Hepatocyte (in vitro differentiated cells): ENCODE results near the gene LHFPL2. TPM values are rescaled to one million over a fixed set of nuclear protein-coding genes. Genes with fewer than 3 reads are reported as not detected.

Source experiments
- DNase-seq: peaks from one replicate; pipeline ENCODE4 v3.0.0-alpha.2; 2016; ENCODE audit warnings: low spot score
- H2AFZ ChIP-seq: fragments of 200-600 bp; sonication (generic); 2 replicates; pipeline ENCODE4 v1.6.0; 2016; ENCODE audit warnings: antibody characterized with exemption, mild to moderate bottlenecking
- H3K27ac ChIP-seq: fragments of 200-600 bp; sonication (generic); 2 replicates; pipeline ENCODE4 v1.5.1; 2016; ENCODE audit warnings: mild to moderate bottlenecking
- H3K27me3 ChIP-seq: fragments of 200-600 bp; sonication (generic); 2 replicates; pipeline ENCODE4 v1.6.1; 2016
- H3K36me3 ChIP-seq: fragments of 200-600 bp; sonication (generic); replicated peaks from 2 replicates; pipeline ENCODE4 v1.5.1; 2016; ENCODE audit warnings: low read depth; ENCODE audit not compliant: insufficient read depth
- H3K4me1 ChIP-seq: fragments of 200-600 bp; sonication (generic); 2 replicates; pipeline ENCODE4 v1.5.1; 2016; ENCODE audit warnings: mild to moderate bottlenecking, moderate library complexity; ENCODE audit not compliant: insufficient read depth
- H3K4me2 ChIP-seq: fragments of 200-600 bp; sonication (generic); 2 replicates; pipeline ENCODE4 v1.6.0; 2016
- H3K4me3 ChIP-seq: fragments of 200-600 bp; sonication (generic); 2 replicates; pipeline ENCODE4 v1.5.1; 2016; ENCODE audit warnings: mild to moderate bottlenecking
- H3K79me2 ChIP-seq: fragments of 200-600 bp; sonication (generic); 2 replicates; pipeline ENCODE4 v1.6.0; 2017; ENCODE audit warnings: mild to moderate bottlenecking
- H3K9me2 ChIP-seq: fragments of 200-600 bp; sonication (generic); replicated peaks from 2 replicates; pipeline ENCODE4 v1.6.0; 2017; ENCODE audit warnings: mild to moderate bottlenecking; ENCODE audit not compliant: insufficient read depth
- H3K9me3 ChIP-seq: fragments of 200-600 bp; sonication (generic); 2 replicates; pipeline ENCODE4 v1.5.1; 2016; ENCODE audit warnings: low read depth, mild to moderate bottlenecking
- H4K20me1 ChIP-seq: fragments of 200-600 bp; sonication (generic); 2 replicates; pipeline ENCODE4 v1.6.0; 2016; ENCODE audit warnings: mild to moderate bottlenecking; ENCODE audit not compliant: insufficient read depth, poor library complexity, severe bottlenecking
- EZH2 ChIP-seq: fragments of 200-600 bp; sonication (generic); IDR thresholded peaks from 2 replicates; pipeline ENCODE4 v1.6.1; 2016; ENCODE audit warnings: antibody characterized with exemption, mild to moderate bottlenecking, borderline replicate concordance
- EZH2phosphoT487 ChIP-seq: fragments of 200-600 bp; sonication (generic); IDR thresholded peaks from one replicate; pipeline ENCODE4 v1.6.1; 2018; ENCODE audit warnings: antibody characterized with exemption, mild to moderate bottlenecking, low read depth, moderate library complexity; ENCODE audit not compliant: unreplicated experiment, severe bottlenecking
- WGBS: methylation state at CpG from one replicate; pipeline ENCODE4 v1.1.6; 2016; ENCODE audit warnings: low lambda C conversion rate; ENCODE audit errors: missing lambda C conversion rate; 5-methylcytosine and 5-hydroxymethylcytosine counted together
- polyA plus RNA-seq: library from polyadenylated mRNA; unstranded; fragments of >200 nt; fragmentation: Nextera tagmentation; extraction: Ambion mirVana; gene quantifications from 2 replicates; pipeline ENCODE4 v1.2.1, GENCODE V29; 2016
- total RNA-seq: library from RNA; depleted of rRNA; stranded (reverse); fragments of >200 nt; gene quantifications from 2 replicates; pipeline ENCODE4 v1.2.3, GENCODE V29; 2014
- TF ChIP-seq, protein P1 (sequence below): fragments of 200-600 bp; sonication (generic); IDR thresholded peaks from 2 replicates; pipeline ENCODE4 v1.5.1; 2016; ENCODE audit warnings: antibody characterized with exemption, mild to moderate bottlenecking; ENCODE audit not compliant: poor library complexity

The LHFPL2 gene
- total and polyA plus RNA-seq, 2 experiments from 2014 or later, result 15.6 to 39.9 TPM

DNA sequence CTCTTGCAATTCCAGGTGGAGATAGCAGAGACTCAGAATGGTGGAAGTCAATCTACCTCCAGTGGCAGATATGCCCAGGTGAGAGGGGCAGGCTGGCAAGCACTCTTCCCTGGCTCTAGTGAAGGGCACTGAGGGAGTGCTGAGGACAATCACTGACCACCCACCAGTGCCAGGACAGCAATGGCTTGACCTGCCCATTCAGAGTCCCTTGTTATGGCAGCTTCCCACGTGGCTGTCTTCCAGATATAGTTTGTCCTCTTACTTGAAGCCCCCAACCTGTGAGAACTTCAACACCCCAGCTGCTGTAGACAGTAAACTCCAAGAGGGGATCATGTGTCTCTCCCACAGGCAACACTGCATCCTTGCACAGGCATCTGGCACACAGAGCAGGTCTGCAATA, 104.7 kb downstream of the LHFPL2 start:
- TF ChIP-seq, protein P1, sequence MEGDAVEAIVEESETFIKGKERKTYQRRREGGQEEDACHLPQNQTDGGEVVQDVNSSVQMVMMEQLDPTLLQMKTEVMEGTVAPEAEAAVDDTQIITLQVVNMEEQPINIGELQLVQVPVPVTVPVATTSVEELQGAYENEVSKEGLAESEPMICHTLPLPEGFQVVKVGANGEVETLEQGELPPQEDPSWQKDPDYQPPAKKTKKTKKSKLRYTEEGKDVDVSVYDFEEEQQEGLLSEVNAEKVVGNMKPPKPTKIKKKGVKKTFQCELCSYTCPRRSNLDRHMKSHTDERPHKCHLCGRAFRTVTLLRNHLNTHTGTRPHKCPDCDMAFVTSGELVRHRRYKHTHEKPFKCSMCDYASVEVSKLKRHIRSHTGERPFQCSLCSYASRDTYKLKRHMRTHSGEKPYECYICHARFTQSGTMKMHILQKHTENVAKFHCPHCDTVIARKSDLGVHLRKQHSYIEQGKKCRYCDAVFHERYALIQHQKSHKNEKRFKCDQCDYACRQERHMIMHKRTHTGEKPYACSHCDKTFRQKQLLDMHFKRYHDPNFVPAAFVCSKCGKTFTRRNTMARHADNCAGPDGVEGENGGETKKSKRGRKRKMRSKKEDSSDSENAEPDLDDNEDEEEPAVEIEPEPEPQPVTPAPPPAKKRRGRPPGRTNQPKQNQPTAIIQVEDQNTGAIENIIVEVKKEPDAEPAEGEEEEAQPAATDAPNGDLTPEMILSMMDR, result no peak
- TF ChIP-seq EZH2 (no peak), EZH2phosphoT487 (no peak)

DNA sequence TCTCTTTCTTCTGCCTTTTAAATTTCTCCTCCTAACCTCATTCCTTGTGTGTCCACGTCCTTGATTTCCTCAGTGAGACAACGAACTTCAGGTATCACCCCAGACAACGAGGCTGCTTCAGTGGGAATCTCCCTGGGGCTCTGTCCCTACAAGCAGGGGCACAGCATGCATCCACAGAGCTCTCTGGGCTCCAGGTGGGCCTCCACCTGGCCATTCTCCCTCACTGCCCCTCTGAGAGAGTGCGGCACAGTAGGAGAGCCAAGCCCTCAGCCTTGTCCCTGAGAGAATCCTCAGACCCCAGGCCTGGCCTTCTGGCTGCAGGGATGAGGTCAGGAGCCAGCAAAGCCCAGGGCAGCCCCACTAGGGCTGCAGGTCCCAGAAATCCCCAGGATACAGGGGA, 105.3 kb downstream of the LHFPL2 start:
- no peak for DNase-seq
- Histone ChIP-seq H4K20me1 (no peaks in the 10 kb centered on the region), H3K27me3 (no peaks in the 10 kb centered on the region), H3K9me3 (no peaks in the 10 kb centered on the region), H3K79me2 (peaks cover 72% of the 10 kb centered on the region), H3K36me3 (no peaks in the 10 kb centered on the region), H3K9me2 (no peaks in the 10 kb centered on the region), H3K4me1 (peaks cover 12% of the 10 kb centered on the region), H3K27ac (no peak overlapping the region), H2AFZ (no peak overlapping the region), H3K4me2 (no peak overlapping the region), H3K4me3 (no peak overlapping the region)
- 79% methylated on average over 4 of the region's 4 CpGs for WGBS
- TF ChIP-seq, protein P1, result no peak
- TF ChIP-seq EZH2phosphoT487 (no peak), EZH2 (no peak)

More for the DNA sequence above, 104.7 kb downstream of the LHFPL2 start:
- WGBS, result 75% methylated on average over 1 of the region's 1 CpG
- no peak overlapping the region for H3K27ac ChIP-seq
- H3K9me2 ChIP-seq, result no peaks in the 10 kb centered on the region
- DNase-seq, result no peak
- no peaks in the 10 kb centered on the region for H3K36me3 ChIP-seq
- H3K4me3 ChIP-seq, result no peak overlapping the region
- peaks cover 73% of the 10 kb centered on the region for H3K79me2 ChIP-seq
- H3K4me2 ChIP-seq, result no peak overlapping the region
- H2AFZ ChIP-seq, result no peak overlapping the region
- H3K27me3 ChIP-seq, result no peaks in the 10 kb centered on the region
- no peaks in the 10 kb centered on the region for H4K20me1 ChIP-seq
- H3K9me3 ChIP-seq, result no peaks in the 10 kb centered on the region
- peaks cover 12% of the 10 kb centered on the region for H3K4me1 ChIP-seq

DNA sequence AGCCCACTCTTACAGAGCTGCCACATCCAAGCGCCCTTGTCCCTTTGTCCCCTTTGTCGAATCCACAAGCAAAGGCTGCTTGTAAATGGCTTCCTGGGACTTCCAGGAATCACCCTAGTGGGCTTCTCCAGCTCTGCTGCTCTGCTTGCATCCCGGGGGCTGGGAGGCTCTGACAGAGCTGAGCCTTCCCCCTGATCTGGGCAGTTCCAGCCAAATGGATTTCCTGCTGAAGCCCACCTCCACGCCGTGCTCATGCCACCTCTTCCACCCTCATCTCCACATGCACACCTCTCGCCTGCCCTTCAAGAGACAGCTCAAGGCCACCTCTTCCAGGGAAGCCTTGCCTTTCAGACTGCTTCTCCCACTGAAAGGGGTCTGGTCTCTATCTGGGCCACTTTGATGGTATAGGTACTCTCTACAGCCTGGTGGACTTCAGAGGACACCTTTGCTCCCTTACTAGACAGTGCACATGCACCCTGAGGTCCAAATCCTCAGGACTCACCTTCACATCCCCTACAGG, 106.2 kb downstream of the LHFPL2 start:
- H3K27me3 ChIP-seq, result no peaks in the 10 kb centered on the region
- no peak overlapping the region for H3K4me3 ChIP-seq
- peaks cover 77% of the 10 kb centered on the region for H3K79me2 ChIP-seq
- no peak overlapping the region for H3K27ac ChIP-seq
- no peak overlapping the region for H2AFZ ChIP-seq
- H3K9me2 ChIP-seq, result no peaks in the 10 kb centered on the region
- H3K4me2 ChIP-seq, result no peak overlapping the region
- H3K4me1 ChIP-seq, result peaks cover 15% of the 10 kb centered on the region
- 93% methylated on average over 6 of the region's 6 CpGs for WGBS
- no peaks in the 10 kb centered on the region for H3K36me3 ChIP-seq
- H4K20me1 ChIP-seq, result no peaks in the 10 kb centered on the region
- TF ChIP-seq EZH2, result no peak
- no peak for TF ChIP-seq EZH2phosphoT487
- TF ChIP-seq, protein P1, result no peak
- no peak for DNase-seq
- H3K9me3 ChIP-seq, result no peaks in the 10 kb centered on the region
